K562 (cell line): ENCODE measurements around the gene MBNL2. TPM values are rescaled to one million over a fixed set of nuclear protein-coding genes. Genes with fewer than 3 reads are reported as not detected.

ENCODE experiments used
- ATAC-seq: fragments of 200-7000 bp; cut with Tn5 transposase; 3 replicates; pipeline ENCODE4 v1.9.1; 2020; ENCODE audit warnings: moderate library complexity
- BruUV-seq: library from RNA; stranded (reverse); fragments of 400-500 nt; replicated peaks from 2 replicates; lab custom pipeline; 2021; lab: Mats Ljungman, UMichigan
- CTCF ChIA-PET: fragments of 300-600 bp; formaldehyde crosslinking; extraction: SDS; loops from one replicate; lab custom pipeline; 2021; ENCODE audit warnings: low intra/inter-chr PET ratio; lab: Yijun Ruan, JAX
- POLR2A ChIA-PET: fragments of 300-600, 350-650 bp; sonication (Branson Sonifier 250); formaldehyde crosslinking; extraction: SDS; loops from one replicate; lab custom pipeline; 2021; ENCODE audit warnings: antibody characterized with exemption, inconsistent platforms; lab: Yijun Ruan, JAX
- DNase-seq, 4 experiments: peaks; one replicate each; pipeline versions ENCODE4 v3.0.0 to v3.0.0-alpha.2; 2011 to 2018; ENCODE audit warnings: low spot score in 3 of 4, mixed read lengths in 3 of 4; ENCODE audit errors: extremely low read depth in 1 of 4
- FAIRE-seq: peaks from 2 replicates; lab custom pipeline; 2011; peaks lifted over from hg19 to GRCh38; lab: Jason Lieb, UNC
- H2AFZ ChIP-seq: 2 replicates; pipeline ENCODE4 v1.6.0; 2011; ENCODE audit warnings: low read depth, low read length, control low read depth, inconsistent platforms
- H3K27ac ChIP-seq: fragments of 200-600 bp; 3 replicates; pipeline ENCODE4 v1.8.0; 2011; ENCODE audit warnings: low read depth, mild to moderate bottlenecking, control low read depth, inconsistent platforms, low read length, moderate library complexity, mixed read lengths; ENCODE audit errors: extremely low read depth
- H3K27me3 ChIP-seq, 2 experiments: fragments of 300-600 bp in 1 of 2; 2 replicates in 1 of 2; 3 replicates in 1 of 2; pipeline versions ENCODE4 v1.6.0 to v1.8.0; 2011; ENCODE audit warnings: inconsistent platforms in 2 of 2, low read length in 2 of 2, mild to moderate bottlenecking in 1 of 2, mixed read lengths in 1 of 2, moderate library complexity in 1 of 2; ENCODE audit not compliant: control insufficient read depth in 2 of 2, insufficient read depth in 2 of 2
- H3K36me3 ChIP-seq: fragments of 300-600 bp; 3 replicates; pipeline ENCODE4 v1.8.0; 2011; ENCODE audit warnings: mild to moderate bottlenecking, low read length, inconsistent platforms; ENCODE audit not compliant: control insufficient read depth, insufficient read depth
- H3K4me1 ChIP-seq, 2 experiments: fragments of 200-600 bp in 1 of 2; replicated peaks in 1 of 2; 2 replicates in 1 of 2; 3 replicates in 1 of 2; pipeline versions ENCODE4 v1.5.1 to v1.8.0; 2011; ENCODE audit warnings: inconsistent platforms in 2 of 2, low read length in 2 of 2, mild to moderate bottlenecking in 1 of 2, mixed read lengths in 1 of 2, moderate library complexity in 1 of 2; ENCODE audit not compliant: control insufficient read depth in 2 of 2, insufficient read depth in 2 of 2
- H3K4me2 ChIP-seq: 2 replicates; pipeline ENCODE4 v1.6.1; 2011; ENCODE audit warnings: low read length, control low read depth, inconsistent platforms, mixed read lengths; ENCODE audit not compliant: insufficient read depth
- H3K4me3 ChIP-seq: fragments of 200-600 bp; sonication (generic), shearing (Covaris generic); 2 replicates; pipeline ENCODE4 v1.5.1; 2016; ENCODE audit warnings: control low read depth, inconsistent platforms
- H3K79me2 ChIP-seq: fragments of 200-600 bp; 3 replicates; pipeline ENCODE4 v1.8.0; 2011; ENCODE audit warnings: low read length, inconsistent platforms; ENCODE audit not compliant: control insufficient read depth, insufficient read depth
- H3K9ac ChIP-seq, 2 experiments: 2 replicates each; pipeline versions ENCODE4 v1.6.0 to v1.6.1; 2011; ENCODE audit warnings: low read depth in 2 of 2, low read length in 2 of 2, control low read depth in 1 of 2, inconsistent platforms in 1 of 2, mild to moderate bottlenecking in 1 of 2, mixed read lengths in 1 of 2; ENCODE audit not compliant: insufficient read depth in 1 of 2
- H3K9me1 ChIP-seq: one replicate; pipeline ENCODE4 v1.6.0; 2011; ENCODE audit warnings: inconsistent platforms, mild to moderate bottlenecking, low read length, moderate library complexity; ENCODE audit not compliant: control insufficient read depth, insufficient read depth
- H3K9me3 ChIP-seq: replicated peaks from 2 replicates; pipeline ENCODE4 v1.5.1; 2011; ENCODE audit warnings: low read depth, low read length, inconsistent platforms; ENCODE audit not compliant: control insufficient read depth, insufficient read depth
- H4K20me1 ChIP-seq: replicated peaks from 2 replicates; pipeline ENCODE4 v1.6.1; 2011; ENCODE audit warnings: low read length, inconsistent platforms, mixed read lengths; ENCODE audit not compliant: control insufficient read depth, insufficient read depth
- ARID1B ChIP-seq: fragments of 450-650 bp; IDR thresholded peaks from 2 replicates; pipeline ENCODE4 v1.6.1; 2016; ENCODE audit warnings: antibody characterized with exemption, mild to moderate bottlenecking, inconsistent platforms
- ASH1L ChIP-seq: fragments of 450-650 bp; IDR thresholded peaks from 2 replicates; pipeline ENCODE4 v1.6.1; 2018; ENCODE audit warnings: borderline replicate concordance, mild to moderate bottlenecking, low read depth; ENCODE audit not compliant: partially characterized antibody
- CBFA2T3 ChIP-seq: fragments of 450-650 bp; IDR thresholded peaks from 2 replicates; pipeline ENCODE4 v1.6.1; 2017
- CTBP1 ChIP-seq: fragments of 450-650 bp; IDR thresholded peaks from 2 replicates; pipeline ENCODE4 v1.6.1; 2016; ENCODE audit warnings: borderline replicate concordance
- EP300 ChIP-seq: IDR thresholded peaks from 2 replicates; pipeline ENCODE4 v1.6.1; 2012; ENCODE audit warnings: low read length, improper control_type of control experiment
- HMBOX1 ChIP-seq: sonication (generic); IDR thresholded peaks from 2 replicates; pipeline ENCODE4 v1.6.1; 2016
- JUND ChIP-seq, 2 experiments: IDR thresholded peaks; 2 replicates in 1 of 2; 3 replicates in 1 of 2; pipeline ENCODE4 v1.6.1; 2011; ENCODE audit warnings: borderline replicate concordance in 2 of 2, low read depth in 2 of 2, low read length in 2 of 2, improper control_type of control experiment in 1 of 2, missing biosample characterization in 1 of 2, missing genetic modification characterization in 1 of 2, missing genetic modification reagents in 1 of 2
- LEF1 ChIP-seq: fragments of 450-650 bp; IDR thresholded peaks from 2 replicates; pipeline ENCODE4 v1.6.1; 2016; ENCODE audit warnings: mild to moderate bottlenecking
- RBBP5 ChIP-seq: fragments of 200-600 bp; sonication (generic); IDR thresholded peaks from 2 replicates; pipeline ENCODE4 v1.6.1; 2012; ENCODE audit warnings: borderline replicate concordance, mild to moderate bottlenecking, low read length, control low read depth, inconsistent platforms; ENCODE audit not compliant: insufficient read depth, poor library complexity, severe bottlenecking
- RCOR1 ChIP-seq, 2 experiments: IDR thresholded peaks; 2 replicates each; pipeline ENCODE4 v1.6.1; 2012; ENCODE audit warnings: low read depth in 2 of 2, low read length in 2 of 2, borderline replicate concordance in 1 of 2, improper control_type of control experiment in 1 of 2
- RNF2 ChIP-seq: sonication (generic); IDR thresholded peaks from 2 replicates; pipeline ENCODE4 v1.6.1; 2016
- TAL1 ChIP-seq: fragments of 450-650 bp; IDR thresholded peaks from 2 replicates; pipeline ENCODE4 v1.6.1; 2016; ENCODE audit warnings: mild to moderate bottlenecking
- TEAD4 ChIP-seq, 2 experiments: sonication (generic) in 1 of 2; formaldehyde crosslinking in 1 of 2; IDR thresholded peaks; 2 replicates each; pipeline versions ENCODE4 v1.6.1 to v1.8.0; 2012 to 2022; ENCODE audit warnings: borderline replicate concordance in 1 of 2, inconsistent platforms in 1 of 2, low read length in 1 of 2, mild to moderate bottlenecking in 1 of 2, missing genetic modification reagents in 1 of 2
- ZEB2 ChIP-seq: fragments of 450-650 bp; IDR thresholded peaks from 2 replicates; pipeline ENCODE4 v1.6.1; 2016
- ZNF584 ChIP-seq: fragments of 200-800 bp; sonication (Bioruptor generic); IDR thresholded peaks from 2 replicates; pipeline ENCODE4 v1.6.1; 2016; ENCODE audit warnings: low read depth, mild to moderate bottlenecking, missing genetic modification characterization, missing compliant biosample characterization
- ZNF592 ChIP-seq: fragments of 450-650 bp; IDR thresholded peaks from 2 replicates; pipeline ENCODE4 v1.6.1; 2017; ENCODE audit warnings: antibody characterized with exemption, mild to moderate bottlenecking
- WGBS: fragments of 100-300 bp; shearing (Covaris generic); methylation state at CpG from one replicate; pipeline ENCODE4 v1.1.6; 2016; ENCODE audit warnings: low coverage, mixed read lengths; ENCODE audit not compliant: insufficient coverage; ENCODE audit errors: missing lambda C conversion rate; 5-methylcytosine and 5-hydroxymethylcytosine counted together
- in situ Hi-C: fragments of 300-500 bp; cut with MboI; formaldehyde crosslinking; loops from 4 replicates; pipeline ENCODE4 v1.15.0; 2018; ENCODE audit warnings: inconsistent platforms, mixed read lengths
- intact Hi-C: fragments of 100-400 bp; cut with micrococcal nuclease; formaldehyde crosslinking; loops from 2 replicates; pipeline ENCODE4 v1.14.2; 2022
- polyA plus RNA-seq, 8 experiments: library from polyadenylated mRNA; depleted of rRNA in 4 of 8; stranded (reverse) in 5 of 8; unstranded in 3 of 8; fragments of >200 nt; fragmentation: Nextera tagmentation in 2 of 8; fragmentation: Illumina TruSeq in 1 of 8; extraction: Ambion mirVana in 2 of 8; extraction: Trizol in 1 of 8; gene quantifications; 2 replicates each; pipeline versions ENCODE4 v1.2.1 to v1.2.3, GENCODE V29; 2011 to 2014; ENCODE audit warnings: inconsistent platforms in 1 of 8, missing spikeins in 1 of 8
- total RNA-seq, 7 experiments: library from RNA; depleted of rRNA in 6 of 7; stranded (reverse); fragments of >200 nt in 6 of 7; fragmentation: Illumina TruSeq in 2 of 7; extraction: Trizol in 2 of 7; gene quantifications; 2 replicates each; pipeline versions ENCODE4 v1.2.1 to v1.2.3, GENCODE V29; 2011 to 2021; ENCODE audit warnings: low replicate concordance in 1 of 7

MBNL2 gene
- total and polyA plus RNA-seq, 9 of the 15 experiments (the other 6 are each of a cell fraction or from before 2014, with no cell fraction given): 7.0 to 24.8 (median 13.8) TPM

DNA sequence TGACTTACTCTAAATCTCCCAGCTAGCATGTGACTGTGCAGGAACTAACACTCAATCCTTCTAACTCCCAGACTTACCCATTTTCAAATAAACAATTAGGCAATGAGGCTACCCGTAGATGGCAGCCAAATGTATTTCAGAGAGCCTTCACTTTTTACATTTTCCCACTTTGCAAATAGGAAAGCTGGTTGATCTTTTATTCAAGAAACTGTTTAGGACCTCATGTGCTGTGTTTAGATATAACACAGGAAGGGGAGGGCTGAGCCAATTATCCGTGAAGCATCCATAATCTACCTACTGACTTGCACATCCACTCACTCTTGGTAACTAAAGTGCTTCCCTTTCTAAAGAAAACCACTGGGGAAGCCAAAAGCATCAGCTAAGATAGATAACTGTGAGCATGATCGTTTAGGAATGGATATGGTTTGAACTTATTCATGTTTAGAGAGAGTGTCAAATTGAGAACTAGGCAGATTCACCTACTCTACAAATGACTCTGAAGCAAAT is 33.4 kb downstream of the MBNL2 start:
- Histone ChIP-seq H3K36me3 (peaks cover 11% of the 10 kb centered on the region; the same call in 2 of the 3 replicates), H3K9me1 (no peaks in the 10 kb centered on the region), H3K27ac (peak overlapping the region; percentile 100), H2AFZ (no peak overlapping the region; the same call in 1 of the 2 replicates), H3K4me2 (peak overlapping the region; percentile 71), H3K9me3 (no peaks in the 10 kb centered on the region), H3K4me3 (no peak overlapping the region), H3K79me2 (peaks cover 87% of the 10 kb centered on the region), H3K9ac (peak overlapping the region in 1 of 2 experiments; percentile 93; a peak in 2 of 4 replicates), H3K4me1 (peaks cover 21 to 59% of the 10 kb centered on the region in 2 experiments), H4K20me1 (no peaks in the 10 kb centered on the region), H3K27me3 (no peaks in the 10 kb centered on the region)
- in situ Hi-C loops (no loop called here), intact Hi-C loops (loop anchor here (2.0 to 5.0 kb wide), 3 partner anchors 33 to 143 kb away; partner anchors contain the start of gene MBNL2)
- BruUV-seq: no TSS peak
- POLR2A ChIA-PET: no interaction called here
- ATAC-seq (peak; percentile 19), DNase-seq (peak in 1 of 4 experiments; percentile 58), FAIRE-seq (peak; percentile 64)
- CTCF ChIA-PET: no interaction called here
- 8% methylated on average over 3 of the region's 3 CpGs for WGBS
- TF ChIP-seq HMBOX1 (peak; percentile 94), CTBP1 (peak; percentile 63; the same call in 1 of the 2 replicates), RBBP5 (no peak), ASH1L (peak; percentile 21), ZNF584 (CRISPR knock-in tag) (0 out of 2 replicates have a peak, but pooled peaks have one; percentile 31), ZNF592 (peak; percentile 13; the same call in 1 of the 2 replicates), TEAD4 (IDR thresholded peaks at IDR 0.05; ENCODE audit: low read length) (peak; percentile 51), TEAD4 (CRISPR knock-in tag; IDR thresholded peaks at IDR 0.05; ENCODE audit: borderline replicate concordance) (no peak), ZEB2 (0 out of 2 replicates have a peak, but pooled peaks have one; percentile 31), JUND (IDR thresholded peaks at IDR 0.05; ENCODE audit: borderline replicate concordance, low read depth, low read length) (peak; percentile 4; the same call in 1 of the 2 replicates), JUND (tag; IDR thresholded peaks at IDR 0.05; ENCODE audit: borderline replicate concordance, low read depth, low read length) (no peak), ARID1B (peak; percentile 37), RNF2 (no peak), LEF1 (no peak), CBFA2T3 (peak; percentile 22; the same call in 1 of the 2 replicates), RCOR1 (IDR thresholded peaks at IDR 0.05; ENCODE audit: borderline replicate concordance in 1 of 2, low read depth in 2 of 2, low read length in 2 of 2) (peak in 1 of 2 experiments; percentile 26; a peak in 1 of 4 replicates), TAL1 (0 out of 2 replicates have a peak, but pooled peaks have one; percentile 10), EP300 (peak; percentile 50; the same call in 1 of the 2 replicates)
